ACHN (cell line): ENCODE data around the gene TNFRSF11A.

ENCODE experiments used
- DNase-seq: peaks from one replicate; pipeline ENCODE4 v3.0.0-alpha.2; 2015
- in situ Hi-C: cut with HindIII; loops from 2 replicates; pipeline ENCODE4 v1.10.0; 2017; ENCODE audit warnings: low sequenced_read_pairs, low pct_ligation_motif_present, low pct_unique_long_range_greater_than_20kb

The TNFRSF11A gene

DNA sequence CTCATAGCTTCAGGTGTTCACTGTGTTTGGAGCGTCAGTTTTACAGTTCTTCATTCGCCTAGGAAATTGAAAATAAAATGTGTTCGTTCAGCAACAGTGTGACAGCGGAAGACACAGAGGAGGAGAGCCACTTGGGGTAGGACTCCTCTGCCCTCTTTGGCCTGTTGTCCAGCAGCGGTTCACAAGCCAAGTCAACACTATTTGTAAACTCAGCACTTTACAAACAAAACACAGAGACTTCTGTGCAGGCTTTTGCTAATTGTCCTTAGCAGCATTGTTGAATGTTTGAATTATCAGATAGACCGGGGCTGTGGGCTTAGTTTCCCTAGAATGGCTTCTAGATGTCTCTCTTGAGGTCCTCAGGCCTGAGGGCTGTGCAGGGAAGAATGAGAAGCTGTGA lies 73.2 kb downstream of the TNFRSF11A start:
- no peak for DNase-seq
- in situ Hi-C loops, result no loop called here

DNA sequence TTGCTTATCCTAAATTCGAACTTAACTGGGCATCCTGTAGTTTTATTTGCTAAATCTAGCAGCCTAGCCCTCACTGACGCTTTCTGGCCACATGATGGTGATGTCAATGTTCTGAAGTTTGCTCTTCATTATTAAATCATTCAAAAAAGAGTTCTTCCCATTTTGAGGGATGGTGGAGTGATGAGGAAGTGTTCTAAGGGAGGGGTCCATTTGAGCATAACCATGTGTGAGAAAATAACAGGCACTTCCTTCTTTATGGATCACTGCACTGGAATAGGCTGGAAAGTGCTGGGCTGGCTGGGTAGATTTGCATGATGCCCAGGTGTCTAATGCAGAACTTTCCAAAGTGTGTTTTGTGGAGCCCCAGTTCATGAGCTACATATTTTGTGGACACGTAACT lies 74.2 kb downstream of the TNFRSF11A start:
- no peak for DNase-seq
- in situ Hi-C loops, result no loop called here

DNA sequence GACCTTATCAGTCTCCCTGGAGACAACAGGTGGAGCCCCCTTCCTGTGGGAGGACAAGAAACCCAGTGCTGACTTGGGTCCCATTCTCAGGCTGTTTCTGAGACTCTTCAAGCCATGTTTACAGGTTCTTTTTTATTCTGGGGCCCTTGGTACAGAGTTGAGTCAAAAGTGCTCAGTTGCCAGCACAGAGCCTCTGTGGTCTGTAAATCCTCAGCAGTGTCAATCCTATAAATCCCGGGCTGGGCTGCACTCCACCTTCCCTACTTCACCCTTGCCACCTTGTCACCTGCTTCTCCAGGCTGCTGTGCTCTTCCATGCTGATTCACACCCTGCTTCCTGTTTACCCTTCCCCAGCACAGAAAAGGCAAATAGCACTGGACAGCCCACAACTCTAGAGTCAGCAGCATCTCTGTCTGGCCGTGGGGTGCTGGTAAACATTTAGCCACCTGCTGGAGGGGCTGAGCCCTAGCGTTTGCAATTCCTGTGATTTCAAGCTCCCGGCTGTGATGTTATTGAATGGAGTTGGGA lies 74.7 kb downstream of the TNFRSF11A start:
- in situ Hi-C loops, result no loop called here
- peak; percentile 46 for DNase-seq

DNA sequence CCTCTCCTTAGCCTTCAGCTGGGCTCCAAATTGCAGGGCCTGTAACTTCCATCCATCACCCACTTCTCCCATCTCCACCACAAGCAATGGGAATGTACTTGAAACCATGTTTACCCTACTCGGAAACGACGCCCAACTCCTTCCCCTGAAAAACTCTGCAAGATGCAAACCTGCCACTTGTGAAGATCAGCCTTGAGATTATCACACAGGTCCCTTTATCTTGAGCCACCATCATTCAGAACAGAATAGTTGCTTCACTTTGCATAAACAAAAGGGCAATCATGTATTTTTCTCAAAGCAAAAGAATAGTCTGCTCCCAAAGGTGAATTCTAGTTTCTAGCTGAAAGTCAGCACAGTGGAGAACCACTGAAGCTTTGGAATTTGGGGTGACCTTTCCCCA lies 75.8 kb downstream of the TNFRSF11A start:
- DNase-seq, result no peak
- in situ Hi-C loops, result no loop called here

DNA sequence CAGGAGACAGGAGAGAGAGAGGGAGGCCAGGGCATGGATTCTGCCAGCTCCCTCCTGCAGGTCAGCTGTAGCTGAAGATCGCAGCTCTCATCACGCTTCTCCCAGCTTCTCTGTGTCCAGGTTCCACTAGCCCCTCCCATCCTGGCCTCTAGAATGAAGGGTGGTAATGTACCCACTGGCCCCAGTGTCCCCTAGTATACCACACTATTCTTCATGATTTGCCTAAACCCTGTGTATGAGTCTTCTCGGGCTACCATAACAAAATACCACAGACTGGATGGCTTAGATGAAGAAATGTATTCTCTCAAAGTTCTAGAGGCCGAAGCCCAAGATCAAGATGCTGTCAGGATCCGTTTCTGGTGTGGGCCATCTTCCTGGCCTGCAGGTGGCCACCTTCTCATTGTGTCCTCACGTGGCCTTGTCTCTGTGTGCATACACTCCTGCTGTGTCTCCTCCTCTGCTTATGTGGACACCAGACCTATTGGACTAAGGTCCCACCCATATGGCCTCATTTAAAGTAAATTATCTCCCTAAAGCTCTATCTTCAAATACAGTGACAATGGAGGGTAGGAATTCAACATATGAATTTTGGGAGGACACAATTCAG lies 77.3 kb downstream of the TNFRSF11A start:
- in situ Hi-C loops, result no loop called here
- no peak for DNase-seq

DNA sequence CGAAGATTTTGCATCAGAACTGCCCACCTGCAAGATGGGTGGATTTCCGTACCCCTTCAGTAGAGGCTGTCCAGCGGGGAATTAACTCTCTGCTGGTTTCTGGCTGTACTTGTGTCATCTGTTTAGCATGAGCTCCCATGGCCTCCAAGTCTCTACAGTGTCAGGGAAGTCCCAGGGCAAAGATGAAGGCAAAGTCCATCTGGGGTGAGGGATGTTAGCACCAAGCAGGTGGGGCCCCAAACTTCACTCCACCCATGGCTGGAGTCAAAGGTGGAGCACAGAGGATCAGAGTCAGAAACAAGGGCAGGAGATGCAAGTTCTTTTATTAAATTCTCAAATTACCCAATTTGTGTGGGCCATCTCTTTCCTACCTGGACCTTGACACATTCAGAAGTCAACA lies 78.0 kb downstream of the TNFRSF11A start:
- DNase-seq, result no peak
- in situ Hi-C loops, result no loop called here

DNA sequence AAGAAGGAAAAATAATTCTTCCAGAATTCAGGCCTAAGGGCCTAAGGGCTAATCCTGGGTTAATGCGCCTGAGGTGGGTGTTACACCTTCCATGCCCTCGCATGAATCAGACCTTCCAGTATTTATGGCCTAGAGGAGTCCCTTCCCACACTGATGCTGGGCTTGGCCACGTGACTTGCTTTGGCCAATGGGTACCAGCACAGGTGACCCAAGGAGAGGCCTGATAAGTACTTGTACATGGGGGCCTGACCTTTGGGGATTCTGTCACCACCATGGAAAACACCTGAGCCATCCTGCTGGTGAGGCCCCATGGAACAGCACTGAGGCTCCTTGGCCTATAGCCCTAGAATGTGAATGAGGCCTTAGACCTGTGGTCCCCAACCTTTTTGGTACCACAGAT lies 79.8 kb downstream of the TNFRSF11A start:
- in situ Hi-C loops, result no loop called here
- DNase-seq, result no peak

DNA sequence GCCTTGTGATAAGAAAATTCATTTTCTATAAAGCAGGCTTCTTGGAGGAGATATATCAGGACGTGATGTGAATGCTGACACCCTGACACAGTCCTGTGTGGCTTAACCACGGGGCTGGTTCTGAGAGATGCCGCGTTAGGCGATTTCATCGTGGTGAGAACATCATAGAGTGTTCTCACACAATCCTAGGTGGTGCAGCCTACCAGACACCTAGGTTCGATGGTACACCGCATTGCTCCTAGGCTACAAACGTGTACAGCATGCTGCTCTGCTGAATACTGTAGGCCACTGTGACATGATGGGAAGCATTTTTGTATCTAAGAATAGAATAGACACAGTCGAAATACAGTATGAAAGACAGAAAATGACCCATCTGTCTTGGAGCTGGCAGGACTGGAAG lies 82.5 kb downstream of the TNFRSF11A start:
- in situ Hi-C loops, result no loop called here

DNA sequence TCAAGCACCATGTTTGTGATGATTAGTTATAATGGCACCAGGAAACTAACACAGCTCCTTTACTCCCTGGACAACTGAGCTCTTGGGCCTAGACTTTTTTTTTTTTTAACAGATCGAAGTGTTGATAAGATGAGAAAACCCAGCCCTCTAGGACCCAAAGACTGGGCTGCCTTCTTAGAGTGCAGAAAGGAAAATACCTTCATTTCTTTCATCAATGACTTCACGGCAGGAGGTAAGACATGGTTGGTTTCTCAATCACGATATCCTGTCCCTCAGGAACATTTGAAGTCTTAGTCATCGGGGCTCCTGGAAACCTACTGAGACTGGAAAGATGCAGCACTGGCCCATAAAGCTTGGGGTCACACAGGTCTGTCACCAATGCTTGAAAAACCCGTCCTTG lies 84.7 kb downstream of the TNFRSF11A start:
- no peak for DNase-seq
- in situ Hi-C loops, result no loop called here

More for the DNA sequence above, 82.5 kb downstream of the TNFRSF11A start:
- DNase-seq, result no peak

DNA sequence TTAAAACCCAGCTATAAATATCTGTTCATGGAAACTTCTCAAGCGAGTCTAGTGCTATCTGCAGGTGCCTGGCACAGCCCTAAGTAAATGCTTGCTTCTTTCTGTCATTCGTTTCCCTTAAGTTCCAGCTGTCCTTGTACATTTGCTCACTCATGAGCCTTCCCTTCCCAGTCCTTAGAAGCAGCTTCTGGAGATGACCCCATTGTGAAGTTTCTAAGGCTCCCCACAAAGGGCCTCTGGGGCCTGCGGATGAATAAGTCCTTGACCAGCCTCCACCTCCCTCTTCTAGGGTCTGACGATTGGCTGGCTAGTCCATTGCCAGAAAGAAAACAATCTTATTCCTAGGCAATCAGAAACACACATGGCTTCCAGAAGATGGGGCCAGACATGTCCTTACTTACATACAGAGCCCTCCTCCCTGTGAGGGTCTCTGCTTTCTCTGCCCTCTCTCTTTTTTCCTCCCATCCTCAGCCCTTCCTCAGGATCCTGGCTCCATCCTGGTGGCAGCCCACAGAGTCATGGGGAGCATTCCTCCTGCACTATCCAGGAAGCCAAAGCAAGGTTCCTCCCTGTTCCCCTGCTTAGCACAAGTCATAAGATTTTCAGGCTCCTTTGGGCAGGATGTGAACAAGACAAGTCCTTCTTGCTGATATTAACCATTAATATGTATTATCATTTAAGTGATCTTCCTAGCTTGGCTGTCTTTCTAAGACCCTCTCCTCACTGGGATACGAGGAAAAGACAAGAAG lies 87.3 kb downstream of the TNFRSF11A start:
- in situ Hi-C loops, result no loop called here
- no peak for DNase-seq

DNA sequence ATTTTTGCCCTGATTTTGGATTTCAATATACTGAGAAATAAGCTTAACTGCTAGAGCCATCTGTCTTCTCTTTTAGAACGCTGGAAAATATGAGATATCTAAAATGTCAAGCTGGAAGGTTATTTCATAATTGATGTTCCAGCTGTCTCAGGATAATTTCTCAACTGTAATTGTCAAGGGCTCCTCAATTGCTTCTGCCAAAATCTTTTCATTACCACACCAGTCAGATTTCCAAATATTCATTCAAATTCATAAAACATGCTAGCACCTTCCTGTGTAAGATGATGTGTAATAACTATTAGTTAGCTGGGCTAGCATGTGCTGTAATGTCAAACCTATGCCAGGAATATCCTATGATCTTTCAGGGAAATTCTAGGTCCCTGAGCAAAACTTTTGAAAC lies 88.1 kb downstream of the TNFRSF11A start:
- DNase-seq, result no peak
- in situ Hi-C loops, result no loop called here

DNA sequence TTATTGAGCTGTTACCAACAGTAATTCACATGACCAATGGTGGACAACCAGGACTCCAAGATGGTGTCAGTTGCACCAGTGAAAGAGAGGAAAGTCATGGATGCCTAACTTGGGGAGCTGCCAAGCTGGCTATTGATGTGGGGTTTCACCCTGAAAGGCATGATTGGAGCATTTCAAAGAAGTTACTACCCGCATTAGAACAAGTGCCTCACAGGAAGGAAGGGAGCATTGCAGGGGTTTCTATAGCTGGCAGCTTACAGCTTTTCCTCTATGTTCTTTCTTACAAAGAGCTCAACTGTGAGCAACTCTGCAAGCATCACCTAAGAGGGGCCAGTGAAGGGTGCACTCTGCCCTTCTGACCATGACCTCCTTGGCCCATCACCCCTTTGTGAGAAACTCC lies 93.1 kb downstream of the TNFRSF11A start:
- no peak for DNase-seq
- in situ Hi-C loops, result no loop called here

DNA sequence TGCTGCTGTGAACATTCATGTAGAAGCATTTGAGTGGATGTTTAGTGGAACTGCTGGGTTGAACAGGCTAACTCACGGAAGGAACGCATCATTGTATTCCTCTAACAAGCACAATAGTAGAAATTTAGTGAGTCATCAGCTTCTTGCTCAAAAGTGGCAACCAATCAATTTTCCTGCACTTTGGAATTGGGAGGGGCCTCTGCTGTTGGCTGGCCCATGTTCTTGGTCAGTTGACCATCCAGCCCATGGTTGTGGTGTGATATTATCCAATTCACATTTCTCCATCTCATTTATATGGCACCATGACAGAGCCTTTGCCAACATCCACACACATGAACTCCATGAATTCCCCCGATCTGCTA lies 95.0 kb downstream of the TNFRSF11A start:
- DNase-seq, result peak; percentile 74

DNA sequence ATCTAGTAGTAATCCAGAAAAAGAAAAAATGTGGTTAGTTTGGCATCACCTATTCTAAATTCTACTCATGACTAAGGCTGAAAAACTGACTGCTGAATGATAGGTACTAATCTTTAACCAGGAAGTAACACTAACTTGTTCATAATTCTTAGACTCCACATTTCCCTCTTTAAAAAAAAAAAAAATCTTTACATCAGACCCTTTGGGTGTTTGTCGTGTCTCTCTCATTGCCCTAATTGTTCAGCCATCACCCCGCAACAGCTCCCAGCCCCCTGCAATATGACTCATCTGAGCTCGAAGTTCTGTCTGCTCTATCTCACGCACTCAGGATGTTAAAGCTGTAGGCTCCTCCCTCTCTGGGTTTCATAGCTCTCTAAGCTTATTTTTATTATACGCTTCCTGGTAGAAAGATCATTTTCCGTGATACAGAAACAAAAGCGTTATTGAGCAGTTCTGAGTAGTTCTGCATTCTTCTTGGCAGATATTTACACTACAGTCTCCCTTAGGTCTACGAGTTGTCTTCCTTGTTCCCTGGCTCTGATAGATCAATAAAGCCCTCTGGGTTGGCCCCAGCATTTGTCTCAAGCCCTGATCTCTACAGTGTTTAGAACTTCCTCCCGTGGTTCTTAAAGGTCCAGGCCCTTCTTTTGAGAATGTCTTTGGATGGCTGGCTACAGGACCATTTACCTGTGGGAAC lies 95.6 kb downstream of the TNFRSF11A start:
- in situ Hi-C loops, result no loop called here
- peak; percentile 79 for DNase-seq

More for the DNA sequence above, 95.0 kb downstream of the TNFRSF11A start:
- in situ Hi-C loops, result no loop called here

DNA sequence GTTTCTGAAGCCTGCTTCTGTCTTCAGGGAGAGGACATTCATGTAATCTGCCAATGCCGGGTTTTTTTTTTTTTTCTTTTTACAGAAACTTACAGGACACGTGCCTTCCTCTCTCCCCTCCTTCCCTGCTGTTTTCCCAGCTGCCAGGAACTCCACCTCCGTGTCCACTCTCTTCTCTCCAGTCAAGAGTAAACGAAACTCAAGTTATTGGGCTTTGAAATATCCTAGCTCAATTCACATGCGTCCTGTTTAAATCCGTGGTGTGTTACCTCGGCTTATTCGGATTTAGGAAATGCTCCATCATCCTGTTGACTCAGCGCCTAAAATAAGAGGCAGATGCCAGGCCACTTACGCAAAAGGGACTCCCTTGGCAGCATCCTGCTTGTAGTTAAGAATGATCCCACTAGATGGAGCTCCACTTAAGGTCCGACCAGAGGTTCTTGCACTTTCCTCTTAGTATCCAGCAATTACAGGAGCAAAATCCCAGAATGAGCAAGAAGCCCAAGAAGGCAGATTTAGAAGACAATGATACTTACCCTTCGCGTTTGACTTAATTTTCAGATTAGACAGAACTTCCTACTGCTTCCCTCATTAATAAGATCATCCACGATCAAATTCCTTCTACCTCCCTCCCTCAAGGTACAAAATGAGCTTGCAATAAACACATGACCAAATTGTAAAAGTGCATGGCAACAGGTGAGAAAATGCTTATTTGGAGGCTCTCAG lies 100.5 kb downstream of the TNFRSF11A start:
- in situ Hi-C loops, result no loop called here
- peak; percentile 90 for DNase-seq

DNA sequence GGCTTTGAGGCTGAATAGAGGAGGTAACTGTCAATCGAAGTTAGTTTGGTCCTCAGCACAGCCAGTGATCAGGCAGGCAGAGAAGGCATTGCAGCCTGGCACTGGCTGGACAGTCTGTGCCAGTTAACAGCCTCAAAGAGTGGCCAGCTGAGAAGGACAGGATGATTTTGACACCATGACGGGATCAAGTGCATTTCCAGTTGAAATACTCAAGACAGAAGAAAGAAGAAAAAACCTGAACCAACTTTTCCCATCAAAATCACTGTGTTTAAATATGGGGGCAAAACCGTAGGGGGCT lies 101.0 kb downstream of the TNFRSF11A start:
- in situ Hi-C loops, result no loop called here
- no peak for DNase-seq

DNA sequence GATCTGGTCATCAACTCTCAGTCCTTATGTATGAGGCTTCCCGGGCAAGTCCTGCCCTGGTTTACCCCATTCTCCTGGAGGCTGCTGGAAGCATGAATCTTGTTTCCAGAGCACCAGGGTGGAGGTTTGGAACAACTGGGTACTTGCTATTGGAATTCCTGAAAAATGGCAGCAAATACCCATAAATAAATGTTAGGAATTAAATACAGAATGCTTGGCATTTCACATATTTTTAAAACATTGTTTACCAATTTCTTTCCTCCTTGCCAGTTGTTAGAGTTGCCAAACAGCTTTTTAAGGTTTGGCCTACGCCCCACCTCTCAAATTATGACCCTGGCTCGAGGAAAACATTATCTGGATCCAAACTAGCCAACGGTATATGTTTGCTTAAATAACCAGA lies 107.1 kb downstream of the TNFRSF11A start:
- in situ Hi-C loops, result no loop called here
- no peak for DNase-seq

DNA sequence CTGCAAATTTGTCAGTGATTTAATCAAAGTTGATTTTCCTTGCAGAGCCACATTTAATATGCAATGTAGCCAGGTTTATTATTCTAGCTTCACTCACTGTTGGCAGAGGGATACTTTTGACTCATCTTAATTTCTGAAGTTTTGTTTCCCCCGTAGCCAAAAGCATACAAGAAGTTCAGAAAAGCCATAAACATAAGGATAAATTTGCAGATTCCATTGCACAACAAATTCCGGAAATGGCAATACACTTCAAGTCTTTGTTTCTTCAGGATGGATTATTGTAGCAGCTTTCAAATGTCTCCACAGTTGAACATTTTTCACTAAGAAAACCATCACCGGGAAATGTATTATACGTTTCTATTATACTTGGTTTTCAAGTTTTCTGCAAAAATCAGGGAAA lies 109.7 kb downstream of the TNFRSF11A start:
- in situ Hi-C loops, result no loop called here
- no peak for DNase-seq

DNA sequence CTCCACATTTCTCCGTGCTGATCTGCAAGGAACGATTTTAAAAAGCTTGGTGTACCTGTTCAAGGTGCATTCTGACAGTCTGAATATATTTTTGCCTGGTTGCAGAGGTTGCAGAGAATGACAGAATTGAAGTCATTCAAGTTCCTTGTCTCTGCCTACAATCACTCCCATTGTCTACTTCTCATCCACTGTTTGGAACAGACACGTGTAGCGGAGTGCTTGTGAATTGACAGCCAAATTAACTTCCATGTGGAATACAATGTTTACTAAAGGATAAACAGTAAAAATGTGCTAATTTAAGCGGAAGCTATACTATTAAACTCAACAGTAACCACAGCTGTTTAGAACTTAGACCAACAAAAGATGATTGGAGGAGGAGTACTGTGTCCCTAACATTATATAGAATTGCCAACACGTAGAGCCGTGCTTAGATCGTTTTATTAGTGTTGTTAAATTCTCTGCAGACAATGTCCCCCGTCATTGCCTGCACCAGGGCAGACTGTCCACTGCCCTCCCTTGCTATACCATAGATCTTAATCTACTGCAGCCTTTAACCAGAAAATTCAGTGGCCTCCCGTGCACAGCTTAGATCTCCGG lies 110.4 kb downstream of the TNFRSF11A start:
- in situ Hi-C loops, result no loop called here
- no peak for DNase-seq
